ENCODE data around the gene UST. TPM values are rescaled to one million over a fixed set of nuclear protein-coding genes. Genes with fewer than 3 reads are reported as not detected.

Gene UST
- total RNA-seq, 4 donors from 2014 or later: 13.5 to 47.1 (median 33.0) TPM

DNA sequence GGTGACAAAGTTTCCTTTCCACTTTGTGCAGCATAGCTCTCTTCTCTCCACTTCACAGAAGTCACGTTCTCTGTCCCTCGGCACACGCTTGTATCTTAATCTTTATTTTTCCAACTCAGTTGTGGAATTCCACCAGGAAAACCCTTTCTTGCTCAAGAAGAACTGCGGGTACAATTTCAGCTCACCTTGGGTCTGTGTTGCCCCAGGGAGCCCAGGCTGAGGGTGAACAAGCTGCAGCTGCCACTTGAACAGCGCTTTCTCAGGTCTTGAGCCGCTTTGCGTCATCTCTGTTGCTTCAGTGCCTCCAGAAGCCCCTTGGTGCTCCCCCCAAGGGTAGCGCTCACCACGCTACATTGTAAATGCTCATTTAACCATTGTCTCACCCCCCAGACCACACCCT is 341.5 kb downstream of the UST start:
- Histone ChIP-seq H3K27me3 (no peaks in the 10 kb centered on the region), H3K9me3 (no peaks in the 10 kb centered on the region), H3K27ac (no peak overlapping the region), H3K4me1 (peaks cover 0 to 6% (median 1%) of the 10 kb centered on the region in 4 donors), H3K4me3 (no peak overlapping the region), H3K36me3 (no peaks in the 10 kb centered on the region)
- no peak for DNase-seq (ENCODE audit: low spot score in 2 of 2)
- WGBS, 2 donors: 94 to 97% methylated on average over 9 of the region's 9 CpGs
- TF ChIP-seq, protein P1, sequence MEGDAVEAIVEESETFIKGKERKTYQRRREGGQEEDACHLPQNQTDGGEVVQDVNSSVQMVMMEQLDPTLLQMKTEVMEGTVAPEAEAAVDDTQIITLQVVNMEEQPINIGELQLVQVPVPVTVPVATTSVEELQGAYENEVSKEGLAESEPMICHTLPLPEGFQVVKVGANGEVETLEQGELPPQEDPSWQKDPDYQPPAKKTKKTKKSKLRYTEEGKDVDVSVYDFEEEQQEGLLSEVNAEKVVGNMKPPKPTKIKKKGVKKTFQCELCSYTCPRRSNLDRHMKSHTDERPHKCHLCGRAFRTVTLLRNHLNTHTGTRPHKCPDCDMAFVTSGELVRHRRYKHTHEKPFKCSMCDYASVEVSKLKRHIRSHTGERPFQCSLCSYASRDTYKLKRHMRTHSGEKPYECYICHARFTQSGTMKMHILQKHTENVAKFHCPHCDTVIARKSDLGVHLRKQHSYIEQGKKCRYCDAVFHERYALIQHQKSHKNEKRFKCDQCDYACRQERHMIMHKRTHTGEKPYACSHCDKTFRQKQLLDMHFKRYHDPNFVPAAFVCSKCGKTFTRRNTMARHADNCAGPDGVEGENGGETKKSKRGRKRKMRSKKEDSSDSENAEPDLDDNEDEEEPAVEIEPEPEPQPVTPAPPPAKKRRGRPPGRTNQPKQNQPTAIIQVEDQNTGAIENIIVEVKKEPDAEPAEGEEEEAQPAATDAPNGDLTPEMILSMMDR (IDR thresholded peaks at IDR 0.05): no peak
- no peak for TF ChIP-seq EP300 (IDR thresholded peaks at IDR 0.05)
- TF ChIP-seq POLR2A (IDR thresholded peaks at IDR 0.05): no peak

DNA sequence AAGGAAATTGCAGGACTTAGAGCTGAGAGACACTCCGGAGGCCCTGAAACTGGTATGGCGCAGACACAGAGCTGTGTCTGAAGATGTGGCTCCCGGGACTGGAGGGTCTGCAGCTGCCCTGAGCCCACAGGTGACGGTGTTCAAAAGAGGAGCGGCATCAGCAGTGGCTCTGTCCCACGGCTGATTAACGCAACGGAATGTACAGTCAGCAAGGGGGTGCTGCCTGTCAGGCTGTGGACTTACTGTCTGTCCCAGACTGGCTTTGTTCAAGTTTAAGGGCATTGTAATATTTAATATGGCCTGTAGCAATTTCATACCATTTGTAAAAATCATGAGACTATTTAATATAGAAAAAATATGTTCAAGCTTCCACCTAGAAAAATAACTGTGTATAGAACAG is 342.7 kb downstream of the UST start:
- Histone ChIP-seq H3K27me3 (no peaks in the 10 kb centered on the region), H3K4me1 (peaks cover 0 to 17% (median 10%) of the 10 kb centered on the region in 4 donors), H3K27ac (no peak overlapping the region), H3K4me3 (no peak overlapping the region), H3K36me3 (no peaks in the 10 kb centered on the region), H3K9me3 (no peaks in the 10 kb centered on the region)
- TF ChIP-seq EP300 (IDR thresholded peaks at IDR 0.05): no peak
- TF ChIP-seq POLR2A (IDR thresholded peaks at IDR 0.05): no peak
- TF ChIP-seq, protein P1 (IDR thresholded peaks at IDR 0.05): peak in 2 of 5 experiments; percentile 11 to 17
- WGBS, 2 donors: 74 to 80% methylated on average over 8 of the region's 8 CpGs
- DNase-seq (ENCODE audit: low spot score in 2 of 2): no peak

DNA sequence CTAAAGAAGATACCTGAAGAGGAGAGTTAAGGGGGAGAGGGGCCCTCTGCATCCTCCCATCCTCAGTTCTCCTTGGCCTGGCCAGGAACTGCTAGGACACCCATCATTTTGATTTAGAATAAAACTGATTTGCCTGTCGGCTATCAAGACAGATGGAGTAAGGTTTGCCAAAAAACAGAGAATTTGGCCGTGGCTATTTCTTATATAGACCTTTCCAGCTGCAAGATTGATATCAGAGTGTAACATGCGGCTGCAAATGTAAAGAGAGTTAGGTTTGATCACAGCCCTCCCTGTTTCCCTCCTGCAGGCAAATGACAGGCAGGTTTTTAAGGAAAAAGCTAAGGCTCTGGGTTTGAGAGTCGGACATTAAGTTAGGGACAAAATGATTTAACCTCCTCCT is 344.1 kb downstream of the UST start:
- TF ChIP-seq, protein P1 (IDR thresholded peaks at IDR 0.05): no peak
- no peak overlapping the region for H3K4me3 ChIP-seq
- H3K27ac ChIP-seq: no peak overlapping the region
- no peaks in the 10 kb centered on the region for H3K27me3 ChIP-seq
- peaks cover 0 to 32% (median 15%) of the 10 kb centered on the region in 4 donors for H3K4me1 ChIP-seq
- no peaks in the 10 kb centered on the region for H3K36me3 ChIP-seq
- no peaks in the 10 kb centered on the region for H3K9me3 ChIP-seq
- no peak for DNase-seq (ENCODE audit: low spot score in 2 of 2)
- 83 to 90% methylated on average over 4 of the region's 4 CpGs for WGBS, 2 donors

DNA sequence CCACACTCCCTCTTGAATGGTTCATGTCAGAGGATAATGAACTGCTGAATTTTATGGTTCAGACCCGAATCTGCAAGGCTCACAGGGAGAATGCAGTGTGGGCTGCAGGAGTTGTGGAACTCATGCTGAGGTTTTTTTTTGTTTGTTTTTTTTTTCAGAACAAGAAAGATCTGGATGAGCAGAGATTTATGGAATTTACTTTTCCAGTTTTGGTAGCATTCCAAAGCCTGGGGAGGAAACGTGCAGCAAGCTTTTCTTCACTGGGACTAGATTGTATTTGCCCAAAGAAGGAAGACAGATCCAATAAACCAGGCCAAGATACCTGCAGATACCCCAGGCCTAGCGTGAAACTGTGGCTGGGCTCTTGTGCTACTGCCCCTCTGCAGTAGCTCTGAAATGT is 346.8 kb downstream of the UST start:
- Histone ChIP-seq H3K4me3 (no peak overlapping the region), H3K4me1 (peaks cover 0 to 36% (median 15%) of the 10 kb centered on the region in 4 donors), H3K27me3 (no peaks in the 10 kb centered on the region), H3K27ac (no peak overlapping the region), H3K36me3 (no peaks in the 10 kb centered on the region), H3K9me3 (peaks cover 0 to 6% (median 2%) of the 10 kb centered on the region in 4 donors)
- WGBS, 2 donors: 35 to 54% methylated on average over 3 of the region's 3 CpGs
- no peak for DNase-seq (ENCODE audit: low spot score in 2 of 2)
- TF ChIP-seq, protein P1 (IDR thresholded peaks at IDR 0.05): no peak
- TF ChIP-seq POLR2A (IDR thresholded peaks at IDR 0.05) (no peak), EP300 (IDR thresholded peaks at IDR 0.05) (no peak)

DNA sequence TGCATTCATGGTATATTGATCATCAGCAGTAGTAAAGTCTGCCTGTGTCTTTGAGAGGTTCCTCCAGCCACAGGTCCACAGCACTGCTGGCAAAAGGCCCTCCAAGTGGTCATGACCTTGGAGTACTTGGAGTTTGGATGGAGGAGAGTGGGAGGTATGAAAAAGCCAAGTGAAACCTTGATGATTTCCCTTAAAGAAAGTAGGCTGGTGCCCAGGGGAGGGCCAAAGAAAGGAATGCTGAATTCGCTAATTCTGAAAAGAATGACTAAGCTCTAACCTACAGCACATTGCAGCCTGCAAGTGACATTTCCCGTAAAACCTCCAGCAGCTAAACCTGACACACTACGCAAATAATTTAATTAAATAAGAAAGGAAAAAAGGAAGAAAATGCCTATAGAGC is 347.3 kb downstream of the UST start:
- Histone ChIP-seq H3K27ac (no peak overlapping the region), H3K4me1 (peaks cover 0 to 36% (median 15%) of the 10 kb centered on the region in 4 donors), H3K27me3 (no peaks in the 10 kb centered on the region), H3K9me3 (peaks cover 0 to 12% (median 5%) of the 10 kb centered on the region in 4 donors), H3K36me3 (no peaks in the 10 kb centered on the region), H3K4me3 (no peak overlapping the region)
- WGBS, 2 donors: 65 to 66% methylated on average over 3 of the region's 3 CpGs
- DNase-seq (ENCODE audit: low spot score in 2 of 2): no peak
- TF ChIP-seq, protein P1 (IDR thresholded peaks at IDR 0.05): no peak
- TF ChIP-seq EP300 (IDR thresholded peaks at IDR 0.05): no peak
